GM20000 (cell line): ENCODE data around the gene INTS14.

ENCODE experiments used
- DNase-seq: peaks from one replicate; pipeline ENCODE4 v3.0.0; 2012; ENCODE audit warnings: low spot score
- TF ChIP-seq, protein P1 (sequence below): IDR thresholded peaks from 2 replicates; pipeline ENCODE4 v1.5.1; 2012; ENCODE audit warnings: mild to moderate bottlenecking, control low read depth; ENCODE audit errors: extremely low read depth, missing control alignments

The INTS14 gene

DNA sequence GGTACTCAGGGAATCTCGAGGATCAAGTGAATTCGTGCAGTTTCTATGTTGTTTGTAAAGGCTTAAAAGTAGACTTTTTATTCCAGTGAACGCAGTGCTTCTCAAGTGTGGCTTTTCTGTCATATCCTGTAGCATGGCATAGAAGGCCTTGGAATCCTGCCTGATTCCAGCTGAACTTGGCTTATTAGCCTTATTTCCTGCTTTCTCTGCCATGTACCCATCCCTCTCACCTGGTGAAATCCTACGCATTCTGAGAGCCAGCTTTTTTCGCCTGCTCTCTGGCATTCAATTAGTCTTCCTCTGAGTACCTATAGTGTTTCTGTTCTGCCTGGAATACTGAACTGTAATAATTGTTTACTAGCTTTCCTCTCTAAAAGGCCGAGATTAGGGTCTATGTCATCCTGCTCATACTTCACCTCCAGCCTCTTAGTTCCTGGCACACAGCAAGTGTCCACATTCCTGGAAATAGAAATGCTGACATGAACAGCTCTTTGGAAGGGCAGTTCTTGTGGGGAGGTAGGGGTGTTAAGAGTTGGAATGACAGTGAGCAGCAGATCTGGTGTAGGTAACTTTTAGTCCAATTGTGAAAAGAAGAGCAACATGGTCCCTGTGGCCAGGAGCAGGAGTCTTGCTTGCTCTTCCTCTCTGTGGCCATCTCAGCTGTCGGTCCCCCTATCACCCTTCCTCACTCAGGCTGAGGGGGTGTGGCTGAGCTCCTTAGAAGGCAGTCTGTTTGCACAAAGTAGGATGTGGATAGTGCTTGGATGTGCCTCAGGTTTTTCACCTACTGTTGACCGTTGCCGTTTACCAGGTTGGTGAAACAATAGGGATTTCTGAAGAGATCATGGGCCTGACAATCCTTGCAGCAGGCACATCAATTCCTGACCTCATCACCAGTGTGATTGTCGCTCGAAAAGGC, 41.2 kb upstream of the INTS14 start:
- TF ChIP-seq, protein P1, sequence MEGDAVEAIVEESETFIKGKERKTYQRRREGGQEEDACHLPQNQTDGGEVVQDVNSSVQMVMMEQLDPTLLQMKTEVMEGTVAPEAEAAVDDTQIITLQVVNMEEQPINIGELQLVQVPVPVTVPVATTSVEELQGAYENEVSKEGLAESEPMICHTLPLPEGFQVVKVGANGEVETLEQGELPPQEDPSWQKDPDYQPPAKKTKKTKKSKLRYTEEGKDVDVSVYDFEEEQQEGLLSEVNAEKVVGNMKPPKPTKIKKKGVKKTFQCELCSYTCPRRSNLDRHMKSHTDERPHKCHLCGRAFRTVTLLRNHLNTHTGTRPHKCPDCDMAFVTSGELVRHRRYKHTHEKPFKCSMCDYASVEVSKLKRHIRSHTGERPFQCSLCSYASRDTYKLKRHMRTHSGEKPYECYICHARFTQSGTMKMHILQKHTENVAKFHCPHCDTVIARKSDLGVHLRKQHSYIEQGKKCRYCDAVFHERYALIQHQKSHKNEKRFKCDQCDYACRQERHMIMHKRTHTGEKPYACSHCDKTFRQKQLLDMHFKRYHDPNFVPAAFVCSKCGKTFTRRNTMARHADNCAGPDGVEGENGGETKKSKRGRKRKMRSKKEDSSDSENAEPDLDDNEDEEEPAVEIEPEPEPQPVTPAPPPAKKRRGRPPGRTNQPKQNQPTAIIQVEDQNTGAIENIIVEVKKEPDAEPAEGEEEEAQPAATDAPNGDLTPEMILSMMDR = no peak

DNA sequence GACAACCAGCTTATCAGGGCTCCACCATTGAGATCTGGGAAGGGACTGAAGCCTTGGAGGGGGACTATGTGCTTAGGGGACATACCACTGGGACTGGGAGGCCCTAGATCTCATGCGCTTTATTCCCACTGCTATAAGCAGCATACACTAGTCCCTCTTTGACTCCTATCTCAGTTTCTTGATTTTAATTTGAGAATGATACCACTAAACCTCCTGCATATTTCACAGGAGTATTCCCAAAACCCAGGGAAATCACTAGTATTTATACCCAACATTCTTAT, 40.1 kb upstream of the INTS14 start:
- TF ChIP-seq, protein P1 = no peak
- DNase-seq = no peak

More for the DNA sequence above, 41.2 kb upstream of the INTS14 start:
- no peak for DNase-seq

DNA sequence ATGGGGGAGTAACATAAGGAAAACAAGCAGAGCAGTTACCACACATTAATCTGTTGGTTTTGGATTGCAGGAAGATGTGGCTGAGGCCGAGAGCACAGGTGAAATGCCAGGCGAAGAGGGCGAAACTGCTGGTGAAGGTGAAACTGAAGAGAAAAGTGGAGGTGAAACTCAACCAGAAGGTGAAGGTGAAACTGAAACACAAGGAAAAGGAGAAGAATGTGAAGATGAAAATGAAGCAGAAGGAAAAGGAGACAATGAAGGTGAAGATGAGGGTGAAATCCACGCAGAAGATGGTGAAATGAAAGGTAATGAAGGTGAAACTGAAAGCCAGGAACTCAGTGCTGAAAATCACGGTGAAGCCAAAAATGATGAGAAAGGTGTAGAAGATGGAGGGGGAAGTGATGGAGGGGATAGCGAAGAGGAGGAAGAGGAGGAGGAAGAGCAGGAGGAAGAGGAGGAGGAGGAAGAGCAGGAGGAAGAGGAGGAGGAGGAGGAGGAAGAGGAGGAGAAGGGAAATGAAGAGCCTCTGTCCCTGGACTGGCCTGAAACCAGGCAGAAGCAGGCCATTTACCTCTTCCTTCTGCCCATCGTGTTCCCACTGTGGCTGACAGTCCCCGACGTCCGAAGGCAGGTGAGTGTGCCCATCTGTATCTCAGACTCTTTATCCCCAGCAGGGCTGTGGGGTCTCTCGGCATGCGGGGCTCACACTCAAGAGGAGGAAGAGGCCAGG, 39.5 kb upstream of the INTS14 start:
- no peak for DNase-seq
- TF ChIP-seq, protein P1 = no peak

DNA sequence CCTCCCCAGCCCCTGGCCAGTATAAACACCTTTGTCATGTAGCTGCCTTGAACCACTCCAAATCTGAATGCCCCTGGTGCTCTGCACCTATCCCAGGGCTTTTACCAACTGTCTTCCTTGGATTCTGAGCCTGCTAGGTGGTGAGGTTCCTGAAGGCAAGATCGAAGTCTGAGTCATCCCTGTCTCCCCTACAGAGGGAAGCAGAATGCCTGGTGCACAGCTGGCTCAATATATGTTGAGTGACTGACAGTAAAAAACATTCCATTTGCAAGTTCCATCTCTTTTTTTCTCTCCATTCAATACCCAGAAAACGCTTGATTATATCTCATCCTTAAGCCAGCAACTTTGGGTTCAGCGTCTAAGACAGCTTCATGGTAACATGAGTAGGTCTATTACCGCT, 35.6 kb upstream of the INTS14 start:
- no peak for DNase-seq

DNA sequence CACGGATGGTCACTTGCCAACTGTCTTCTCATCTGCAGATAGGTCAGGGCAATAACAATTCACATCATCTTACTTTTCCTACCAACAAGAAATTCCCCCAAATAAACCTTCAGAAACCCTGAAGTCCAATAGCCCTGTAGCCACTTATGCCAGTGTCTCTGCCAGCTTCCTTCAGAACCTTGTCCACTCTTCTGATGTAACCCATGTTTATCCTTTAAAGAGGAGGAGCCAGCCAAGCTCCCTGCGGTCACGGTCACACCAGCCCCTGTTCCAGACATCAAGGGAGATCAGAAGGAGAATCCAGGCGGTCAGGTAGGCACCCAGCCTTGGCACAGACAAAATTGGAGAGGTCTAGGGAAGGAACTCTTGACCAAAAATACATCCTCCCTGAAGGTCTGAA, 34.5 kb upstream of the INTS14 start:
- DNase-seq = no peak
- TF ChIP-seq, protein P1 = no peak

More for the DNA sequence above, 35.6 kb upstream of the INTS14 start:
- TF ChIP-seq, protein P1 = no peak

DNA sequence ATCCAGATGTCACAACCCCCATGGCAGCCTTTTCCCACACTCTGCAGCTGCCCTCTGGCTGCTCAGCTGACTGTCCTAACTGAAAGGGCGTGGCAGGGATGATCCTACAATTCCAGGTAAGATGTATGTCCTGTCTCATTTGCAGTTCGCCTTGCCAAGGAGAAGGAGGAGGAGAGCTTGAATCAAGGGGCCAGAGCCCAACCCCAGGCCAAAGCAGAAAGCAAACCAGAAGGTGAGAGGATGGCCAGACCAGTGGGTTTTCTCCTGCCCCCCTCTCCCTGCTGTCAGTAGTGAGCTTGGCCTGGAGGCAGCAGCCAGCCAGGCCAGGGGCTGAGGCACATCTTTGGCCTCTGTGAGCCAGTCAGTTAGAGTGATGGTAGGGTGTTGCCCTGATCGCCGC, 33.4 kb upstream of the INTS14 start:
- TF ChIP-seq, protein P1 = no peak
- no peak for DNase-seq

DNA sequence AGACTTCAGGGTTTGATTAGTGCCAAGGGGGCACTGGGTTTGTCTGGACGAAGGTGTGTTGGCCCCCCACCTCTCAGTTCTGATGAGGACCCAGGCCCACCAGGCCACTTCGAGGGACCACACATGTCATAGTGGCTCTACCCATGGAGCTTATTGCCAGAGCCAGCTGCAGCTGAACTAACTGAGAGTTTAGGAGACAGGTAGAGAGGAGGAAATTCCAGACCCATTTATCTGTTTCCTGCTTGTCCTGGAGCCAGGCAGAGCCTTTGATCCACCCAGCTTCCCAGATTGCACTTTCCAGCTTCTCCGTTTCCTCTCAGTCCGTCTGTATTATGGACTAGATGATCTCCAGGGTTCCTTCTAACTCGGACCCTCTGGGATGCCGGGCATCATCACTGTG, 31.7 kb upstream of the INTS14 start:
- TF ChIP-seq, protein P1 = no peak
- DNase-seq = no peak
